ENCODE measurements around the gene SEMA4C. TPM values are rescaled to one million over a fixed set of nuclear protein-coding genes. Genes with fewer than 3 reads are reported as not detected.

Gene SEMA4C
- polyA plus RNA-seq, 1 of the 3 experiments (the other 2 are of a cell fraction) = 34.8 TPM

- Histone ChIP-seq H3K9ac (no peak overlapping the region), H4K20me1 (ENCODE audit: insufficient read depth) (no peaks in the 10 kb centered on the region), H3K27me3 (ENCODE audit: insufficient read depth) (no peaks in the 10 kb centered on the region), H3K9me3 (no peaks in the 10 kb centered on the region), H3K79me2 (ENCODE audit: insufficient read depth) (no peaks in the 10 kb centered on the region), H3K9me2 (no peaks in the 10 kb centered on the region), H3K36me3 (replicated peaks in 1 of 2; ENCODE audit: control insufficient read depth in 1 of 2, insufficient read depth in 2 of 2, low read length in 1 of 2) (no peaks in the 10 kb centered on the region), H3K4me3 (ENCODE audit: low read depth in 2 of 2, low read length in 1 of 2) (no peak overlapping the region), H3F3A (replicated peaks; ENCODE audit: insufficient read depth) (no peaks in the 10 kb centered on the region), H3K27ac (ENCODE audit: low read depth in 2 of 2, low read length in 1 of 2) (no peak overlapping the region), H3K4me1 (ENCODE audit: control insufficient read depth in 1 of 2, insufficient read depth in 2 of 2, low read depth in 1 of 2, low read length in 1 of 2) (peaks cover 0 to 18% of the 10 kb centered on the region in 2 experiments; a peak in 2 of 4 replicates), H2AFZ (ENCODE audit: low read depth) (no peak overlapping the region), H3K4me2 (no peak overlapping the region)
- CTCF ChIA-PET = interaction anchor here (1.2 to 3.0 kb wide), 4 partner anchors 17 to 76 kb away, joined by 3 to 6 read pairs (median 4); partner anchors contain the start of gene ANKRD39
- POLR2A ChIA-PET = no interaction called here
- TF ChIP-seq JUND (IDR thresholded peaks at IDR 0.05) (no peak), IRF3 (IDR thresholded peaks at IDR 0.05; ENCODE audit: low read depth, low read length) (no peak), SIN3A (IDR thresholded peaks at IDR 0.05; ENCODE audit: borderline replicate concordance, low read depth, low read length) (no peak), ELF1 (IDR thresholded peaks at IDR 0.05) (no peak), YY1 (IDR thresholded peaks at IDR 0.05; ENCODE audit: low read depth) (no peak), ZBTB33 (IDR thresholded peaks at IDR 0.05; ENCODE audit: borderline replicate concordance, low read depth) (no peak), NFIC (IDR thresholded peaks at IDR 0.05; ENCODE audit: borderline replicate concordance) (no peak), EZH2phosphoT487 (IDR thresholded peaks at IDR 0.05; ENCODE audit: borderline replicate concordance, low read depth) (no peak), FOXJ3 (CRISPR knock-in tag; IDR thresholded peaks at IDR 0.05) (no peak), NRF1 (IDR thresholded peaks at IDR 0.05; ENCODE audit: low read depth, low read length) (no peak), POLR2AphosphoS5 (IDR thresholded peaks at IDR 0.05; ENCODE audit: low read depth, low read length) (no peak), GABPA (IDR thresholded peaks at IDR 0.05; ENCODE audit: low read depth) (no peak), PBX3 (IDR thresholded peaks at IDR 0.05) (no peak), FOSL2 (IDR thresholded peaks at IDR 0.05; ENCODE audit: borderline replicate concordance, low read depth) (no peak)
- DNase-seq = no peak
- 76% methylated on average over 18 of the region's 23 CpGs for WGBS (ENCODE audit: low lambda C conversion rate)
Observed at GRCh38 chr2:96885432-96886347, 15.8 kb upstream of the SEMA4C start.

All from SK-N-SH (cell line).